ENCODE data around the gene BIRC6. TPM values are rescaled to one million over a fixed set of nuclear protein-coding genes. Genes with fewer than 3 reads are reported as not detected.
"Not testable (repeated sequence)": the region's sequence is repeated elsewhere in the genome, so short reads cannot be mapped to it uniquely, and the experiment has no call there.

The BIRC6 gene, protein sequence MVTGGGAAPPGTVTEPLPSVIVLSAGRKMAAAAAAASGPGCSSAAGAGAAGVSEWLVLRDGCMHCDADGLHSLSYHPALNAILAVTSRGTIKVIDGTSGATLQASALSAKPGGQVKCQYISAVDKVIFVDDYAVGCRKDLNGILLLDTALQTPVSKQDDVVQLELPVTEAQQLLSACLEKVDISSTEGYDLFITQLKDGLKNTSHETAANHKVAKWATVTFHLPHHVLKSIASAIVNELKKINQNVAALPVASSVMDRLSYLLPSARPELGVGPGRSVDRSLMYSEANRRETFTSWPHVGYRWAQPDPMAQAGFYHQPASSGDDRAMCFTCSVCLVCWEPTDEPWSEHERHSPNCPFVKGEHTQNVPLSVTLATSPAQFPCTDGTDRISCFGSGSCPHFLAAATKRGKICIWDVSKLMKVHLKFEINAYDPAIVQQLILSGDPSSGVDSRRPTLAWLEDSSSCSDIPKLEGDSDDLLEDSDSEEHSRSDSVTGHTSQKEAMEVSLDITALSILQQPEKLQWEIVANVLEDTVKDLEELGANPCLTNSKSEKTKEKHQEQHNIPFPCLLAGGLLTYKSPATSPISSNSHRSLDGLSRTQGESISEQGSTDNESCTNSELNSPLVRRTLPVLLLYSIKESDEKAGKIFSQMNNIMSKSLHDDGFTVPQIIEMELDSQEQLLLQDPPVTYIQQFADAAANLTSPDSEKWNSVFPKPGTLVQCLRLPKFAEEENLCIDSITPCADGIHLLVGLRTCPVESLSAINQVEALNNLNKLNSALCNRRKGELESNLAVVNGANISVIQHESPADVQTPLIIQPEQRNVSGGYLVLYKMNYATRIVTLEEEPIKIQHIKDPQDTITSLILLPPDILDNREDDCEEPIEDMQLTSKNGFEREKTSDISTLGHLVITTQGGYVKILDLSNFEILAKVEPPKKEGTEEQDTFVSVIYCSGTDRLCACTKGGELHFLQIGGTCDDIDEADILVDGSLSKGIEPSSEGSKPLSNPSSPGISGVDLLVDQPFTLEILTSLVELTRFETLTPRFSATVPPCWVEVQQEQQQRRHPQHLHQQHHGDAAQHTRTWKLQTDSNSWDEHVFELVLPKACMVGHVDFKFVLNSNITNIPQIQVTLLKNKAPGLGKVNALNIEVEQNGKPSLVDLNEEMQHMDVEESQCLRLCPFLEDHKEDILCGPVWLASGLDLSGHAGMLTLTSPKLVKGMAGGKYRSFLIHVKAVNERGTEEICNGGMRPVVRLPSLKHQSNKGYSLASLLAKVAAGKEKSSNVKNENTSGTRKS (N-terminal part only)
- total RNA-seq = 100 to 1,000 TPM; 103 to 241 TPM
- polyA plus RNA-seq (ENCODE audit: insufficient read length in 2 of 2) = 10 to 100 TPM; 60.2 to 61.1 TPM
- long read RNA-seq, donor 1 = 0 reads
- long read RNA-seq, donor 2 = 0 reads
- long read RNA-seq, donor 3 = 0 reads
- long read RNA-seq, donor 4, partial matches to known transcripts = 41 of 41 reads
- long read RNA-seq, donor 4, other reads (novel, unspliced or antisense) = 0 of 41 reads

DNA sequence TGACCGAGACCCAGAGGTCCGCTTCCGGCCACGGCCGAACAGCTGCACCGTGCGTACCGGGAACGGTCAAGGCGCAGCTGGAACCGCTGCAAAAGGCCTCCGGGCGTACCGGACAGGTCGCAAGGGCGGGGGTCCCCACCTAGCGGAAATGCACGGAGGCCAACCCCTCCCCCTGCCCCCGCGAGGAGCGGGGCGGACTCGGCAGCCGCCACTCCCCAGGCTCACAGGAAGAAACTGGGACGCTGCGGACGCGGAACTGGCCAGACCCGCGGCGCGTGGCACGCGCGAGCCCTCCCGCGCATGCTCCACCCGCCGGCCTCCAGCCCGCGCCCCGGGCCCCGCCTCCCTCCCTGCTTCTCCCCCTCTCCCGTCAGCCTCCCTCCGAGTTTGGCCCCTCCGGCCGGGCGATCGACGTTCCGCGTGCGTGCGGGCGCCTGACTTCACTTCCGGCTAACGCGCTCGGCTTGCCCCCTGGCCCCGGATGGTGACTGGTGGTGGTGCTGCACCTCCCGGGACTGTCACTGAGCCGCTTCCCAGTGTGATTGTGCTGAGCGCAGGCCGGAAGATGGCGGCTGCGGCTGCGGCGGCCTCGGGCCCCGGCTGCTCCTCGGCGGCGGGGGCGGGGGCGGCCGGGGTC lies at the start of gene BIRC6:
TSS of gene BIRC6 (plus strand) at position 343 of the 637 bp plus-strand sequence. CDS start at position 482, 139 bp downstream.
- under 1% methylated on average over 76 of the region's 76 CpGs for whole genome bisulfite sequencing (ENCODE audit: insufficient coverage)
- H3K27me3 ChIP-seq (ENCODE audit: control insufficient read depth, insufficient read depth, low read length) = no peaks in the 10 kb centered on the region
- H3K4me3 ChIP-seq (ENCODE audit: low read depth, low read length) = peak within 1 kb of the TSS; percentile 98
- H3K9me3 ChIP-seq (ENCODE audit: control insufficient read depth, insufficient read depth, low read length) = no peaks in the 10 kb centered on the region
- peaks cover 3% of the 10 kb centered on the region for H3K4me1 ChIP-seq (ENCODE audit: control insufficient read depth, insufficient read depth, low read length)
- H3K36me3 ChIP-seq (ENCODE audit: control insufficient read depth, insufficient read depth, low read length) = peaks cover 3% of the 10 kb centered on the region
- peak; percentile 86 to 99 (median 93) for DNase-seq (ENCODE audit: low read depth in 4 of 6, low spot score in 6 of 6)
- H3K27ac ChIP-seq (ENCODE audit: low read depth, low read length) = peak within 1 kb of the TSS; percentile 98

DNA sequence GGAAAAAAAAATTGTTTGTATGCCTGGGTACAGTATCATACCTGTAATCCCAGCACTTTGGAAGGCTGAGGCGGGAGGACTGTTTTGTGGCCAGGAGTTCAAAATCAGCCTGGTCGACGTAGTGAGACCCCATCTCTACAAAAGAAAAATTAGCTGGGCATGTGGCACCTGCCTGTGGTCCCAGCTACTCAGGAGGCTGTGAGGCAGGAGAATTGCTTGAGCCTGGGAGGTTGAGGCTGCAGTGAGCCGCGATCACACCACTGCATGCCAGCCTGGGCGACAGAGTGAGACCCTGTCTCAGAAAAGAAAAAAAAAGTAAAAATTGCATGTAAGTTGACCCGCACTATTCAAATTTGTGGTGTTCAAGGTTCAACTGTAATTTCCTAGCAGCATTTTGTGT lies 46.2 kb upstream of the BIRC6 start:
- H3K36me3 ChIP-seq (ENCODE audit: control insufficient read depth, insufficient read depth, low read length) = peaks cover 11% of the 10 kb centered on the region
- H3K9me3 ChIP-seq (ENCODE audit: control insufficient read depth, insufficient read depth, low read length) = no peaks in the 10 kb centered on the region
- H3K4me1 ChIP-seq (ENCODE audit: control insufficient read depth, insufficient read depth, low read length) = no peaks in the 10 kb centered on the region
- WGBS (ENCODE audit: insufficient coverage) = 90% methylated on average over 5 of the region's 7 CpGs
- no peak overlapping the region for H3K27ac ChIP-seq (ENCODE audit: low read depth, low read length)
- H3K4me3 ChIP-seq (ENCODE audit: low read depth, low read length) = no peak overlapping the region
- no peaks in the 10 kb centered on the region for H3K27me3 ChIP-seq (ENCODE audit: control insufficient read depth, insufficient read depth, low read length)
- DNase-seq (ENCODE audit: low read depth in 4 of 6, low spot score in 6 of 6) = no peak

DNA sequence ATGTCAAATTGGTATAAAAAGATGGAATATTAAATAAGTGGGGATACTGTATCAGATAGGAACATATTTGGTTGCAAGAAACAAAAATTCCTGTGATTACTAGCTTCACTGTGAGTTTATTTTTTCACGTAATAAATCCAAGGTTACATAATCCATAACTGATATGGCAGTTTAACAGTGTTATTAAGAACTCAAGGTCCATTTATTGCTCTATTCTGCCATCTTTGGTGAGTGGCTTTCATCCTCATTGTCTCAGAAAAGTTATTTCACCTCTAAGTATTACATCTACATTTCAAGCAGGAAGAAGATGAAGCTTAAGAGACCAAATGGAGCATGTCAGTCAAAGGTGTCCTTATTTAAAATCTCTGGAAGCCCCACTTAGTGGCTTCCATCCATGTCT lies 41.9 kb upstream of the BIRC6 start:
- Histone ChIP-seq H3K4me3 (ENCODE audit: low read depth, low read length) (no peak overlapping the region), H3K9me3 (ENCODE audit: control insufficient read depth, insufficient read depth, low read length) (no peaks in the 10 kb centered on the region), H3K4me1 (ENCODE audit: control insufficient read depth, insufficient read depth, low read length) (no peaks in the 10 kb centered on the region), H3K27ac (ENCODE audit: low read depth, low read length) (no peak overlapping the region), H3K27me3 (ENCODE audit: control insufficient read depth, insufficient read depth, low read length) (no peaks in the 10 kb centered on the region), H3K36me3 (ENCODE audit: control insufficient read depth, insufficient read depth, low read length) (peaks cover 11% of the 10 kb centered on the region)
- DNase-seq (ENCODE audit: low read depth in 4 of 6, low spot score in 6 of 6) = no peak
- WGBS (ENCODE audit: insufficient coverage) = no CpG with 5 or more reads among the region's 1 CpG

DNA sequence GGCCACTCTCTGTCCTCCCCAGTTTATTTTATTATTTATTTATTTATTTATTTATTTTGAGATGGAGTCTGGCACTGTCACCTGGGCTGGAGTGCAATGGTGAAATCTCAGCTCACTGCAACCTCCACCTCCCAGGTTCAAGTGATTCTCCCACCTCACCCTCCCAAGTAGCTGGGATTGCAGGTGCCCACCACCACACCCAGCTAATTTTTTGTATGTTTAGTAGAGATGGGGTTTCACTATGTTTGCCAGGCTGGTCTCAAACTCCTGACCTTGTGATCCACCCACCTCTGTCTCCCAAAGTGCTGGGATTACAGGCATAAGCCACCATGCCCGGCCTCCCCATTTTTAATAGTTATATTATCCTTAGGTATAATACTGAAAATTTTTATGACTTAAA lies 28.1 kb upstream of the BIRC6 start:
- WGBS (ENCODE audit: insufficient coverage) = no CpG with 5 or more reads among the region's 1 CpG
- not testable (repeated sequence) for H3K27ac ChIP-seq (ENCODE audit: low read depth, low read length); H3K4me1 ChIP-seq (ENCODE audit: control insufficient read depth, insufficient read depth, low read length); H3K36me3 ChIP-seq (ENCODE audit: control insufficient read depth, insufficient read depth, low read length); H3K4me3 ChIP-seq (ENCODE audit: low read depth, low read length); DNase-seq (ENCODE audit: low read depth in 4 of 6, low spot score in 6 of 6); H3K27me3 ChIP-seq (ENCODE audit: control insufficient read depth, insufficient read depth, low read length); H3K9me3 ChIP-seq (ENCODE audit: control insufficient read depth, insufficient read depth, low read length)

DNA sequence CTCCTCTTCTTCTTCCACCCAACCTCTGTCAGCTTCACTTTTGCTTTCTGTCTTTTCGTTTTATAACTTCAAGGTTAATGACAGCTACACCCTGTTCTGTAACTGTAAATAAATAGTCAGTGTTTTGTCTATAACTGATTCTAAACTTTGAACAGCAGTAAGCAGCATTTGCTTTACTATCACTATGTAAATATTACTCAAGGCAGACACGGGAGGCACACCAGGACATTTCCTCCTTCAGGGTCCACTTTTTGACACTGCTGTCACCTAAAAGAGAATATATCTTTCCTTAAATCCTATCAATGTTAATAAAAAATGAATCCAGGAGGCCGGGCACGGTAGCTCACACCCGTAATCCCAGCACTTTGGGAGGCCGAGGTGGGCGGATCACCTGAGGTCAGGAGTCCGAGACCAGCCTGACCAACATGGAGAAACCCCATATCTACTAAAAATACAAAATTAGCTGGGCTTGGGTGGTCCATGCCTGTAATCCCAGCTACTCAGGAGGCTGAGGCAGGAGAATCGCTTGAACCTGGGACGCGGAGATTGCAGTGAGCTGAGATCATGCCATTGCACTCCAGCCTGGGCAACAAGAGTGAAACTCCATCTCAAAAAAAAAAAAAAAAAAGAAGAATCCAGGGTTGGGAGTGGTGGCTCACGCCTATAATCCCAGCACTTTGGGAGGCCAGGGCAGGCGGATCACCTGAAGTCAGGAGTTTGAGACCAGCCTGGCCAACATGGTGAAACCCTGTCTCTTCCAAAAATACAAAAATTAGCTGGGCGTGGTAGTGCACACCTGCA lies 27.4 kb upstream of the BIRC6 start:
- H3K4me3 ChIP-seq (ENCODE audit: low read depth, low read length); H3K36me3 ChIP-seq (ENCODE audit: control insufficient read depth, insufficient read depth, low read length); DNase-seq (ENCODE audit: low read depth in 4 of 6, low spot score in 6 of 6); H3K4me1 ChIP-seq (ENCODE audit: control insufficient read depth, insufficient read depth, low read length); H3K9me3 ChIP-seq (ENCODE audit: control insufficient read depth, insufficient read depth, low read length); H3K27me3 ChIP-seq (ENCODE audit: control insufficient read depth, insufficient read depth, low read length); H3K27ac ChIP-seq (ENCODE audit: low read depth, low read length): not testable (repeated sequence)
- WGBS (ENCODE audit: insufficient coverage) = 88% methylated on average over 5 of the region's 14 CpGs

DNA sequence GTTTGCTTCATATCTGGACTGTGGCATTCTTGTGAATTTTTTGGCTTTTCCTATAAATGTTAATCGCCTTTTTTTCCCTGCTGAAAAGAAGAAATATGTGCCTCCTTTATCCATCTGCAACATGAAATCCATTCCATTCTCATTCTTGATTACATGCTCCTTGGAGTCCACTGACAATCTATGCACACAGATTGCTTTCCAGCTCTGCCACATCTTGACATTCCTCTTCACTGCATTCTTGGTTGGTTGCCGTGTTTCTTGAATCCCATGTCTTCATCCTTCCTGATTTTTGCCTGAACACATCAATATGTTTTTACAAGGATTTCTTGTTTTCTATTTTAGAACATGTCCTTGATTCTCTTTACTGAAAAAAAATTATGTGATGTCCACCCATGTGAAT lies 26.7 kb upstream of the BIRC6 start:
- H3K27me3 ChIP-seq (ENCODE audit: control insufficient read depth, insufficient read depth, low read length) = no peaks in the 10 kb centered on the region
- H3K9me3 ChIP-seq (ENCODE audit: control insufficient read depth, insufficient read depth, low read length) = no peaks in the 10 kb centered on the region
- DNase-seq (ENCODE audit: low read depth in 4 of 6, low spot score in 6 of 6) = no peak
- H3K36me3 ChIP-seq (ENCODE audit: control insufficient read depth, insufficient read depth, low read length) = no peaks in the 10 kb centered on the region
- H3K4me3 ChIP-seq (ENCODE audit: low read depth, low read length) = no peak overlapping the region
- 86% methylated on average over 1 of the region's 2 CpGs for WGBS (ENCODE audit: insufficient coverage)
- H3K27ac ChIP-seq (ENCODE audit: low read depth, low read length) = no peak overlapping the region
- no peaks in the 10 kb centered on the region for H3K4me1 ChIP-seq (ENCODE audit: control insufficient read depth, insufficient read depth, low read length)

DNA sequence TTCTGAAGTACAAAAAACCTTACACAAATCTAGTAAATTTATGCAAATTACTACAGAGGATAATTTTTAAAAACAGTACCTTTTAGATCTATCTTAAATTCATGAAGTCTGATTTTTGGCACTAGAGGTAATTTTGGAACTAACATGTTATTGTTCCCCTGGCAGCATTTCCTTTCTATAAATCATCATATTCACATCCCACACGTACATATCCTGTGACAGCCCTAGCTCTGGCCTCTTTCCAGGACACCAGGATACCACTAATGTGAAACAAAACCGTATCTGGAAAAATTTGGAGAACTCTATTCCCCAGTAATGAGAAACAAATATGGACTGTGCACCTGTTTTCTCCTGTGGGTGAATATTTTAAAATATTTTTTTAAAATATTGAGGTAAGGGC lies 14.0 kb upstream of the BIRC6 start:
- H3K27ac ChIP-seq (ENCODE audit: low read depth, low read length) = no peak overlapping the region
- no peaks in the 10 kb centered on the region for H3K36me3 ChIP-seq (ENCODE audit: control insufficient read depth, insufficient read depth, low read length)
- H3K4me3 ChIP-seq (ENCODE audit: low read depth, low read length) = no peak overlapping the region
- H3K9me3 ChIP-seq (ENCODE audit: control insufficient read depth, insufficient read depth, low read length) = no peaks in the 10 kb centered on the region
- no peaks in the 10 kb centered on the region for H3K4me1 ChIP-seq (ENCODE audit: control insufficient read depth, insufficient read depth, low read length)
- no CpG with 5 or more reads among the region's 2 CpGs for WGBS (ENCODE audit: insufficient coverage)
- DNase-seq (ENCODE audit: low read depth in 4 of 6, low spot score in 6 of 6) = peak in 2 of 6 donors; percentile 8 to 13
- no peaks in the 10 kb centered on the region for H3K27me3 ChIP-seq (ENCODE audit: control insufficient read depth, insufficient read depth, low read length)

DNA sequence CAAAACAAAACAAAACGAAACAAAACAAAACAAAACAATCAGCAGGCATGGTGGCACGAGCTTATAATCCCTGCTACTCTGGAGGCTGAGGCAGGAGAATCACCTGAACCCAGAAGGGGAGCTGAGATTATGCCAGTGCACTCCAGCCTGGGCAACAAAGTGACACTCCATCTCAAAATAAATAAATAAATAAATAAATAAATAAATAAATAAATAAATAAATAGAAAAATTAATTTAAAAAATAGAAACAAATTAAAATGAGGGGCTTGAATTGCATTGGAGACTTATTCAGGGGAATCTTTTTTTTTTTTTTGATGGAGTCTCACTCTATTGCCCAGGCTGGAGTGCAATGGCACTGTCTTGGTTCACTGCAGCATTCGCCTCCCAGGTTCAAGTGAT lies 6.0 kb upstream of the BIRC6 start:
- WGBS (ENCODE audit: insufficient coverage) = no CpG with 5 or more reads among the region's 3 CpGs
- DNase-seq (ENCODE audit: low read depth in 4 of 6, low spot score in 6 of 6); H3K36me3 ChIP-seq (ENCODE audit: control insufficient read depth, insufficient read depth, low read length); H3K9me3 ChIP-seq (ENCODE audit: control insufficient read depth, insufficient read depth, low read length); H3K27me3 ChIP-seq (ENCODE audit: control insufficient read depth, insufficient read depth, low read length); H3K4me1 ChIP-seq (ENCODE audit: control insufficient read depth, insufficient read depth, low read length); H3K4me3 ChIP-seq (ENCODE audit: low read depth, low read length); H3K27ac ChIP-seq (ENCODE audit: low read depth, low read length): not testable (repeated sequence)
